Upper lobe of right lung (tissue), 1 donor: ENCODE results near the gene CA10. TPM values are rescaled to one million over a fixed set of nuclear protein-coding genes. Genes with fewer than 3 reads are reported as not detected.

Experiments
- ATAC-seq: fragments of 200-7000 bp; cut with Tn5 transposase; one replicate; pipeline ENCODE4 v1.9.1; 2020; ENCODE audit warnings: mild to moderate bottlenecking, moderate library complexity
- DNase-seq: peaks from one replicate; pipeline ENCODE4 v3.0.0-alpha.2; 2020
- H3K27ac ChIP-seq: fragments of 200-600 bp; one replicate; pipeline ENCODE4 v1.8.0; 2022
- H3K27me3 ChIP-seq: fragments of 200-600 bp; one replicate; pipeline ENCODE4 v1.8.0; 2022; ENCODE audit warnings: mild to moderate bottlenecking
- H3K36me3 ChIP-seq: fragments of 200-600 bp; one replicate; pipeline ENCODE4 v1.8.0; 2022
- H3K4me1 ChIP-seq: fragments of 200-600 bp; one replicate; pipeline ENCODE4 v1.8.0; 2022
- H3K4me3 ChIP-seq: fragments of 200-600 bp; one replicate; pipeline ENCODE4 v1.8.0; 2022; ENCODE audit warnings: mild to moderate bottlenecking
- H3K9me3 ChIP-seq: fragments of 200-600 bp; one replicate; pipeline ENCODE4 v1.8.0; 2022
- CTCF ChIP-seq: fragments of 200-600 bp; IDR thresholded peaks from one replicate; pipeline ENCODE4 v1.8.0; 2022; ENCODE audit warnings: antibody characterized with exemption
- intact Hi-C: fragments of 100-400 bp; cut with DNase I; formaldehyde crosslinking; loops from one replicate; pipeline ENCODE4 v1.11.0; 2022
- total RNA-seq: library from RNA; stranded (reverse); fragmentation: NEBNext Ultra II Directional; extraction: Animal tissue kit (Norgen Biotek cat#: 25700); gene quantifications from one replicate; pipeline ENCODE4 v1.2.1, GENCODE V29; 2021
- donor health status: DM: no; HTN: yes; CAD: no; lungs with severe emphysema.

Gene CA10
- total RNA-seq, 1 donor from 2014 or later, result not detected

DNA sequence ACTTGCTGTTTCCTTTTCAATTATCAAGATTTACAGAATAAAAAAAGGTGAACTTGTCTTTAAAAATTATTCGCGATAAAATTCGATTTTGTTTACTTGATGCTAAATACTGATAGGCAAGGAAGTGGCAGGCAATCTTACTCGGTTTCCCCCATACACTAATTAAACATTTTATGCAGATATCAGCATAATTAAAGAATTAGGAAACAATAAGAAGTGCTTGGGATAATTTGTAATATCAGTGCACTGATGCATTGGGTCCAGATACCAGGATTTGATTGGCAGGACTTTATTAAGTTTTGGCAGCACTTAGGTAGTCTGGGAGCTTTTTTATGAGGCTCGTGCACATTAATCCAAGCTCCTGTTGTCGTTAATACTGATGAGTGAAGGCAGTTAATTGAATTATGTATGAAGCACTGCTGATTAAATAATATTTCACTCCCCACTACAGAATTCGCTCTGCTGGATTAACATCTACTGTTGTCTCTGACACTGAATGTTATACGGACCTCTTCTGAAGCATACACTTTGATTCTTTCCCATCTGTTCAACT lies 165.6 kb downstream of the CA10 start:
- no peaks in the 10 kb centered on the region for H3K36me3 ChIP-seq
- no peaks in the 10 kb centered on the region for H3K9me3 ChIP-seq
- H3K27me3 ChIP-seq, result no peaks in the 10 kb centered on the region
- no peak for TF ChIP-seq CTCF
- no peak for ATAC-seq
- DNase-seq, result no peak
- intact Hi-C loops, result no loop called here
- H3K4me1 ChIP-seq, result no peaks in the 10 kb centered on the region
- H3K27ac ChIP-seq, result no peak overlapping the region
- no peak overlapping the region for H3K4me3 ChIP-seq

- H3K9me3 ChIP-seq, result no peaks in the 10 kb centered on the region
- no peak for TF ChIP-seq CTCF
- no peaks in the 10 kb centered on the region for H3K36me3 ChIP-seq
- intact Hi-C loops, result no loop called here
- no peaks in the 10 kb centered on the region for H3K4me1 ChIP-seq
- no peak for ATAC-seq
- H3K27me3 ChIP-seq, result no peaks in the 10 kb centered on the region
- no peak overlapping the region for H3K4me3 ChIP-seq
- DNase-seq, result no peak
- H3K27ac ChIP-seq, result no peak overlapping the region
Measured at GRCh38 chr17:51971121-51971520, 187.4 kb downstream of the CA10 start.

DNA sequence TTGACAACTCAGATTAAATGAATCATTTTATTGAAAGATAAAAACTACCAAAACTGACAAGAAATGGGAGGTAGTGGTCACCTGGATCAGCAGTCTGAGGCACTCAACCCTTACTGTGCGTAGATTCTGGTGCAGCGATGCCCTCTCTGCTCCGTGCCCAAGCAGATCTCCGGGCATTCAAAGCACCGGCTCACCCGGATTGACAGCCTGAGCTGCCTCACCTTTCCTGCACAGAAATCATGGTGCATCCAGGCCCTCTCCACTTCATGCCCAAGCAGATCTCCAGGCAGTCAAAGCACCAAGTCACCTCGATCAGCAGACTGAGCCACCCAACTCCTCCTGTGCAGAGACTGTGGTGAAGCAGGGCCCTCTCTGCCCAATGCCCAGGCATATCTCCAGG lies 196.8 kb downstream of the CA10 start:
- no peak overlapping the region for H3K4me3 ChIP-seq
- intact Hi-C loops, result no loop called here
- no peak for ATAC-seq
- H3K27ac ChIP-seq, result no peak overlapping the region
- no peaks in the 10 kb centered on the region for H3K27me3 ChIP-seq
- no peak for DNase-seq
- H3K9me3 ChIP-seq, result peaks cover 11% of the 10 kb centered on the region
- no peaks in the 10 kb centered on the region for H3K4me1 ChIP-seq
- no peaks in the 10 kb centered on the region for H3K36me3 ChIP-seq
- no peak for TF ChIP-seq CTCF

DNA sequence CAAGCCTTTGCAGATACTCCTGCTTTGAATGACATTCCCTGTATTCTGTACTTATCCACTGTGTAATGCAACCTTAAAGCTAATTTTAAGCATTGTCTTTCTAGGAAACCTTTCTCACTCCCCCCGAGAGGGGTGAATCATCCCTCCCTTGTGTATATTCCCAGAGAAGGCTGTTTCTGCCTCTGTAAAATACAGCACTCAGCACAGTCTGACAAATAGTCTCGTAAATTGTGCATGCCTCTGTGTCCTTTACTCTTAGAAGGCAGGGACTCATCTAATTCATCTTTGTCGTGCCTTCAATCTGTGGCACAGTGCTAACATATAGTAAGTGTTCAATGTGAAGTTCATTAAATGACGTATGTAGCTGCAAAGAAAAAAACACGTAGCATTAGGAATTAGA lies 200.7 kb downstream of the CA10 start:
- Histone ChIP-seq H3K9me3 (peaks cover 10% of the 10 kb centered on the region), H3K4me3 (no peak overlapping the region), H3K27ac (no peak overlapping the region), H3K36me3 (no peaks in the 10 kb centered on the region), H3K4me1 (no peaks in the 10 kb centered on the region), H3K27me3 (no peaks in the 10 kb centered on the region)
- ATAC-seq (no peak), DNase-seq (no peak)
- no peak for TF ChIP-seq CTCF
- intact Hi-C loops, result no loop called here

DNA sequence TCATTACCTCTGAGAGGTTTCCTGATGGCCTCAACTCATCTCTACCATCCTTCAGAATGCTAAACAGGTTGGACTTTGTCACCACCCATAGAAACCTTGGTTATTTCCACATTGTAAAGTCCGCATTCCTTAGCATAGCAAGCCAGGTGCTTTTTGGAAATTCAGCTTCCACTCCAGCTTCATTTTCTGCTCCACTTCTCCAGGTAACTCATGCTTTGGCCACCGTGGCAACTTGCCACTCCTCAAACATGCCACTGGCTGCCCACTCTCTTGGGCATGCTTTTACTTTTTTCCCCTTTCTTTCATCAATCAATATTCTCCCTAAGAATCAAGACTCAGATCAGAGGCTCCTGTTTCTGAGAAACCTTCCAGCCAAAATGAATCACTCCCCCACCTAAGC lies 203.3 kb downstream of the CA10 start:
- no peaks in the 10 kb centered on the region for H3K9me3 ChIP-seq
- no peak for DNase-seq
- H3K36me3 ChIP-seq, result no peaks in the 10 kb centered on the region
- no peak overlapping the region for H3K4me3 ChIP-seq
- ATAC-seq, result no peak
- H3K27me3 ChIP-seq, result no peaks in the 10 kb centered on the region
- no peaks in the 10 kb centered on the region for H3K4me1 ChIP-seq
- no peak for TF ChIP-seq CTCF
- intact Hi-C loops, result no loop called here
- no peak overlapping the region for H3K27ac ChIP-seq

GRCh38 chr17:51954232-51954765 lies 204.2 kb downstream of the CA10 start:
- H3K36me3 ChIP-seq, result no peaks in the 10 kb centered on the region
- no peaks in the 10 kb centered on the region for H3K4me1 ChIP-seq
- no peak for TF ChIP-seq CTCF
- DNase-seq (no peak), ATAC-seq (no peak)
- no peaks in the 10 kb centered on the region for H3K9me3 ChIP-seq
- H3K4me3 ChIP-seq, result no peak overlapping the region
- no peaks in the 10 kb centered on the region for H3K27me3 ChIP-seq
- intact Hi-C loops, result no loop called here
- H3K27ac ChIP-seq, result no peak overlapping the region
